Fibroblast of mammary gland (primary cell): ENCODE results near the gene ANKRD27.

Experiments
- DNase-seq: peaks from one replicate; pipeline ENCODE4 v3.0.0-alpha.2; 2010; ENCODE audit warnings: low read depth
- H3K4me3 ChIP-seq: 2 replicates; pipeline ENCODE4 v1.5.1; 2011; ENCODE audit warnings: low read depth, mild to moderate bottlenecking, low read length, moderate library complexity; ENCODE audit not compliant: control insufficient read depth
- CTCF ChIP-seq: conservative IDR thresholded peaks from 2 replicates; pipeline ENCODE4 v1.5.1; 2011; ENCODE audit warnings: low read depth, low read length, inconsistent platforms; ENCODE audit not compliant: control insufficient read depth, insufficient read depth

ANKRD27 gene

GRCh38 chr19:32682317-32682716 lies 7.3 kb upstream of the ANKRD27 start:
- H3K4me3 ChIP-seq: no peak overlapping the region
- no peak for TF ChIP-seq CTCF
- no peak for DNase-seq

- DNase-seq: no peak
- no peak for TF ChIP-seq CTCF
- H3K4me3 ChIP-seq: no peak overlapping the region
These were observed 6.0 kb upstream of the ANKRD27 start for GRCh38 chr19:32680986-32681385.

- TF ChIP-seq CTCF: no peak
- no peak for DNase-seq
- H3K4me3 ChIP-seq: no peak overlapping the region
These were observed 2.7 kb upstream of the ANKRD27 start for GRCh38 chr19:32677657-32678056.

GRCh38 chr19:32676895-32677359 lies 1.9 kb upstream of the ANKRD27 start:
- no peak for TF ChIP-seq CTCF
- no peak overlapping the region for H3K4me3 ChIP-seq
- no peak for DNase-seq

GRCh38 chr19:32676186-32676894 lies 1.4 kb upstream of the ANKRD27 start:
- no peak for DNase-seq
- peak overlapping the region; percentile 84 for H3K4me3 ChIP-seq
- TF ChIP-seq CTCF: no peak

GRCh38 chr19:32675720-32676185 lies 773 bp upstream of the ANKRD27 start, which contains the start of gene RGS9BP:
RGS9BP (plus strand) TSS chr19:32675848; CDS start chr19:32676264, 416 bp downstream.
- H3K4me3 ChIP-seq: peak within 1 kb of the TSS; percentile 84
- DNase-seq: peak; percentile 72
- TF ChIP-seq CTCF: no peak
